ENCODE measurements around the gene FCMR. TPM values are rescaled to one million over a fixed set of nuclear protein-coding genes. Genes with fewer than 3 reads are reported as not detected.
A peak's percentile ranks its signal among the peaks of the same experiment; 100 is the strongest.

Gene FCMR
- total RNA-seq, 1 donor: not detected

DNA sequence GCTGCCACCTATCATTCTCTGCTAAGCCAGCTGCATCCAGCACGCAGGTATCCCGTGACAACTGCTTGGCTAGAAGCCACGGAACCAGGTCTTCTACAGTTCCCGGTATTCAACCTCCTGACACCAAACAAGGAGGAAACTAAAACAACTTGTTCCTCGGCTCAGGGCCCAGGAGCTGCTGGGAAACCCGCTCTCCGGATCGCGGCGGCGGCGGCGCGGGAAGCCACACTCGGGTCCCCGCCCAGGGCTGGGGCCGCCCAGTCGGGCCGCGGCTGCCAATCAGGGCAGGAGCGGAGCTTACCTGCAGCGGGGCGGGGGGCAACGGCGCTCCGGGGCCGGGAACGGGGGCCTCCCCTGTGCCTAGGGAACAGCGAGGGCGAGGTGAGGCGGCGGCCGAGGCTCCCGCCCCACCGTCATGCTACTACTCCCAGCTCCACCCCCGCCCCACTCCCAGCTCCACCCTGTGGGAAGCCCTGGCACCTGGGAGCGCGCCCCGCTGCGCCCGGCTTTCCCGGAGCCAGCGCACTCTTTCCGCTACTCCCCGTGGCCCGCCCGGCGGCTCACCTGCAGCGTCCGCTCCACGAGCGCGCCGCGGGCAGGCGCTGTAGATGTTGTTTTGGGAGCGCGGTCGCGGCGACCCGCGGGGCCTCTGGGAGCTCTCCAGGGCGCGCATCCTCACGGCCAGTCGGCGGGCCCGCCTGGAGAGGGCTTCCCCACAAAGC lies 12.4 kb downstream of the FCMR start:
- H3K4me3 ChIP-seq (ENCODE audit: low read depth, low read length): peak overlapping the region; percentile 59
- no peak for TF ChIP-seq CTCF (IDR thresholded peaks at IDR 0.05; ENCODE audit: insufficient read depth, low read length)
- DNase-seq (ENCODE audit: low read depth): no peak

- no peak for DNase-seq (ENCODE audit: low read depth)
- TF ChIP-seq CTCF (IDR thresholded peaks at IDR 0.05; ENCODE audit: insufficient read depth, low read length): no peak
- no peak overlapping the region for H3K4me3 ChIP-seq (ENCODE audit: low read depth, low read length)
Observed at GRCh38 chr1:206908038-206908437, 13.7 kb downstream of the FCMR start.

DNA sequence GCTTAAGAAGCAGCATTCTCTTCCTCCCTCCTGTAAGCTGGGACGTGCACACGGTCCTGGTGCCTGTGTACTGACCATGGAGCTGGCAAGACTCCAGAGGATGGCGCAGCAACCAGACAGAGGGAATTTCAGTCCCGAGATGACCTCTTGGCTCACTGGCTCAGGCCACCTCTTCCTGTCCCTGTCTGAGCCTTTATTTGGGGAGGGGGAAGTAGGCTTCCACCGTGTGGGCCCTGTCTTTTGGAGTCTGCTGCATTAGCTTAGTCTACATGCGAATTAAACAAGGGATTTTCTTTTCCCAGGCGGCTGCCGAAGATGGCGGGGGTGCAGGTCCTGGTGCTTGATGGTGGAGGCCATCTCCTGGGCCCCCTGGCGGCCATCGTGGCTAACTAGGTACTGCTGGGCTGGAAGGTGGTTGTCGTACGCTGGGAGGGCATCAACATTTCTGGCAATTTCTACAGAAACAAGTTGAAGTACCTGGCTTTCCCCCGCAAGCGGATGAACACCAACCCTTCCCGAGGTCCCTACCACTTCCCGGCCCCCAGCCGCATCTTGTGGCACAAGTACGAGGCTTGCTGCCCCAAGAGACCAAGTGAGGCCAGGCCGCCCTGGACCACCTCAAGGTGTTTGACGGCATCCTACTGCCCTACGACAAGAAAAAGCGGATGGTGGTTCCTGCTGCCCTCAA lies 14.3 kb downstream of the FCMR start:
- no peak for DNase-seq (ENCODE audit: low read depth)
- peak; percentile 7 for TF ChIP-seq CTCF (IDR thresholded peaks at IDR 0.05; ENCODE audit: insufficient read depth, low read length)
- H3K4me3 ChIP-seq (ENCODE audit: low read depth, low read length): no peak overlapping the region

DNA sequence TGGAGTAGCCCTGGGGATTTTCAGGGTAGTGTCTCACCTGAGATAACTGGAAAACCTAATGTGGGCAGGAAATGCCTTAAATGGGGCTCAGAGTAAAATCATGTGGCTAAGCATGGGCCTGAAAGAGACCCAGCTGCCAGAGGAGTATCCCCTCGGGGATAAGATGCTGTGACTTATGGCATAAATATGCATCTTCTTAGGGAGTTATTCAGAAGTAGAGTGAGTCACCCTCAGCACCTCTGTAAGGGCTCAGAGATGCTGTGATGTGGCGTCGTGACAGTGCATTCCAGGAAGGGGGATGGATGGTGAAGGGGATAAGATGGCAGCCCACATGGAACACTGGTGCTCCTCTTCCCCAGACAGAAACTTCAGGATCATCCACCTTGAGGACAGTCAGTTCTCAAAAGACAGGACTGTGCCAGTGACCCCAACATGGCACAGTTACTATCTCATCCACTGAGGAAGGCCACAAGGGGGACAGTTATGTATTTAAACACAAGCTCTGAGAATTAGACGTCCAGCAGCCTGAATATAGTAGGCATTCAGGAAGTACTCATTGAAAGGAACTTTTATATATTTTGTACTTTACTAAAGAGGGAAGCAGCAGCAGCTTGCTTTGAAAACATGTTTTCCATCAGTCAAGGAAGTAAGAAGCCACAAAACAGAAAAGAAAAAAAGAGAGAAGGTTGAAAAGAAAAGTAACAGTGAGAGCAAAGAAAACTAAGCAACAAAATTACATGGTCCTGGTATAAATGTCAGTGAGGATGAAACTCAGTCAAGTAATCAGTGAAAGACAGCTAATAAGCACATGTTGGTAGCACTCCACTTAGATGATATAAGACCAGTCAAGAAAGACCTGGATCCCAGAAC lies 16.2 kb downstream of the FCMR start:
- H3K4me3 ChIP-seq (ENCODE audit: low read depth, low read length): no peak overlapping the region
- DNase-seq (ENCODE audit: low read depth): peak; percentile 92
- TF ChIP-seq CTCF (IDR thresholded peaks at IDR 0.05; ENCODE audit: insufficient read depth, low read length): no peak

DNA sequence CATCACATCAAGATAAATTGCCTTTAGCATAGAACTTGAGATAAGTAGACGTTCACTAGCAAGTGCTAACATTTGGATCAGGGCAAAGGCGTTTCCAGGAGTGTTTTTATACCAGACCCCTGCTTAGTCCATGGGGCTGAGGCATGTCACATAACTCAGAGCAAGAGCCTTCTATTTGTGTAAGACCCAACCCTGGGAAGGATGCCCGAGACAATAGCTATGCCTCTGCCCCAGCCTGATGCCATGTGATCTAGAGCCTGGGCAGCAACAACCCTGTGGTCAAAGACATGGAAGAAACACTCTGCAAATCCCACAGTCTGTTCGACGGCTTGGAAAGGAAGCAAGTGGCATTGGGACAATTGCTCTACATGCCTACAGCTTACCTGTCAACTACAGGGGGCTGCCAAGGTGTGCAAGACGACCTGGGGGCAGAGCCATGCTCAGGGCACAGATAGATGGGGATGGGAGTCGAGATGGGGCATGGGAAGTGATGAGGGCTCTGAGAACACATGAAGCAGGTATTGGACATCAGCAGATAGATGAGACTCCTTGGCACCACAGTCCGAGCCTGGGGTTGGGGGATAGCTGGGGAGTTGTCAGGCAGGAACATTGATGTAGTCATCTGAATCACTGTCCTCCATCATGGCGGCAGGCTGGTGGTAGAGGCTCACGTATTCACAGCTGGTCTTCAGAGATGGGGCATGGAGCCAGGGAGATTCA lies 17.2 kb downstream of the FCMR start:
- DNase-seq (ENCODE audit: low read depth): no peak
- TF ChIP-seq CTCF (IDR thresholded peaks at IDR 0.05; ENCODE audit: insufficient read depth, low read length): no peak
- no peak overlapping the region for H3K4me3 ChIP-seq (ENCODE audit: low read depth, low read length)

GRCh38 chr1:206903687-206904086 lies 18.1 kb downstream of the FCMR start:
- no peak for TF ChIP-seq CTCF (IDR thresholded peaks at IDR 0.05; ENCODE audit: insufficient read depth, low read length)
- no peak overlapping the region for H3K4me3 ChIP-seq (ENCODE audit: low read depth, low read length)
- DNase-seq (ENCODE audit: low read depth): no peak
